HPDE6-E6E7 (cell line): Measurements from ENCODE around the gene PUS10.
"Not testable (repeated sequence)": the region's sequence is repeated elsewhere in the genome, so short reads cannot be mapped to it uniquely, and the experiment has no call there.

Experiments
- DNase-seq: peaks from one replicate; pipeline ENCODE4 v3.0.0; 2011; ENCODE audit warnings: missing footprints; ENCODE audit errors: extremely low spot score

The PUS10 gene

GRCh38 chr2:61017556-61018317 is at the start of gene PUS10, which contains the start of gene PEX13:
Gene PUS10 (minus strand): TSS chr2:61018255. CDS start chr2:61011890, 6,365 bp downstream.
Gene PEX13 (plus strand): TSS chr2:61017720. CDS start chr2:61017760, 40 bp downstream.
- peak; percentile 82 for DNase-seq

GRCh38 chr2:61065714-61066709 is 48.0 kb upstream of the PUS10 start, which contains the start of gene SANBR:
Gene SANBR (plus strand): TSS chr2:61065871. CDS start chr2:61070351, 4,480 bp downstream.
- peak; percentile 85 for DNase-seq

GRCh38 chr2:61059382-61059781 is 41.3 kb upstream of the PUS10 start:
- DNase-seq: no peak

GRCh38 chr2:61057562-61057961 is 39.5 kb upstream of the PUS10 start:
- DNase-seq: no peak

GRCh38 chr2:61055557-61055956 is 37.5 kb upstream of the PUS10 start:
- no peak for DNase-seq

GRCh38 chr2:61045999-61046398 is 27.9 kb upstream of the PUS10 start:
- no peak for DNase-seq

- no peak for DNase-seq
Observed at GRCh38 chr2:61045226-61045625, 27.2 kb upstream of the PUS10 start.

- no peak for DNase-seq
Observed at GRCh38 chr2:61044636-61045035, 26.6 kb upstream of the PUS10 start.

- DNase-seq: no peak
Observed at GRCh38 chr2:61042807-61043206, 24.8 kb upstream of the PUS10 start.

GRCh38 chr2:61036643-61037042 is 18.6 kb upstream of the PUS10 start:
- DNase-seq: not testable (repeated sequence)

GRCh38 chr2:61034592-61034991 is 16.5 kb upstream of the PUS10 start:
- DNase-seq: not testable (repeated sequence)

GRCh38 chr2:61029533-61029932 is 11.5 kb upstream of the PUS10 start:
- DNase-seq: no peak

- DNase-seq: no peak
Observed at GRCh38 chr2:61023670-61024069, 5.6 kb upstream of the PUS10 start.

- no peak for DNase-seq
Observed at GRCh38 chr2:61021228-61021660, 3.2 kb upstream of the PUS10 start.

GRCh38 chr2:61018798-61019197 is 743 bp upstream of the PUS10 start:
- DNase-seq: no peak

GRCh38 chr2:61018318-61018755 is 282 bp upstream of the PUS10 start:
- DNase-seq: no peak

GRCh38 chr2:61017003-61017555 is 976 bp downstream of the PUS10 start:
- peak; percentile 77 for DNase-seq

- DNase-seq: no peak
Observed at GRCh38 chr2:61016392-61017002, 1.6 kb downstream of the PUS10 start.

- DNase-seq: no peak
Observed at GRCh38 chr2:61015976-61016375, 2.1 kb downstream of the PUS10 start.

GRCh38 chr2:61014763-61015162 is 3.3 kb downstream of the PUS10 start:
- DNase-seq: no peak

- no peak for DNase-seq
Observed at GRCh38 chr2:61013382-61013781, 4.7 kb downstream of the PUS10 start.
